K562 (cell line): ENCODE measurements around the gene ZNF362. TPM values are rescaled to one million over a fixed set of nuclear protein-coding genes. Genes with fewer than 3 reads are reported as not detected.
"Not testable (repeated sequence)": the region's sequence is repeated elsewhere in the genome, so short reads cannot be mapped to it uniquely, and the experiment has no call there.

ENCODE experiments used
- ATAC-seq: fragments of 200-7000 bp; cut with Tn5 transposase; 3 replicates; pipeline ENCODE4 v1.9.1; 2020; ENCODE audit warnings: moderate library complexity
- BruUV-seq: library from RNA; stranded (reverse); fragments of 400-500 nt; replicated peaks from 2 replicates; lab custom pipeline; 2021; lab: Mats Ljungman, UMichigan
- CTCF ChIA-PET: fragments of 300-600 bp; formaldehyde crosslinking; extraction: SDS; loops from one replicate; lab custom pipeline; 2021; ENCODE audit warnings: low intra/inter-chr PET ratio; lab: Yijun Ruan, JAX
- POLR2A ChIA-PET: fragments of 300-600, 350-650 bp; sonication (Branson Sonifier 250); formaldehyde crosslinking; extraction: SDS; loops from one replicate; lab custom pipeline; 2021; ENCODE audit warnings: antibody characterized with exemption, inconsistent platforms; lab: Yijun Ruan, JAX
- DNase-seq, 4 experiments: peaks; one replicate each; pipeline versions ENCODE4 v3.0.0 to v3.0.0-alpha.2; 2011 to 2018; ENCODE audit warnings: low spot score in 3 of 4, mixed read lengths in 3 of 4; ENCODE audit errors: extremely low read depth in 1 of 4
- FAIRE-seq: peaks from 2 replicates; lab custom pipeline; 2011; peaks lifted over from hg19 to GRCh38; lab: Jason Lieb, UNC
- H2AFZ ChIP-seq: 2 replicates; pipeline ENCODE4 v1.6.0; 2011; ENCODE audit warnings: low read depth, low read length, control low read depth, inconsistent platforms
- H3K27ac ChIP-seq: fragments of 200-600 bp; 3 replicates; pipeline ENCODE4 v1.8.0; 2011; ENCODE audit warnings: low read depth, mild to moderate bottlenecking, control low read depth, inconsistent platforms, low read length, moderate library complexity, mixed read lengths; ENCODE audit errors: extremely low read depth
- H3K27me3 ChIP-seq, 2 experiments: fragments of 300-600 bp in 1 of 2; 2 replicates in 1 of 2; 3 replicates in 1 of 2; pipeline versions ENCODE4 v1.6.0 to v1.8.0; 2011; ENCODE audit warnings: inconsistent platforms in 2 of 2, low read length in 2 of 2, mild to moderate bottlenecking in 1 of 2, mixed read lengths in 1 of 2, moderate library complexity in 1 of 2; ENCODE audit not compliant: control insufficient read depth in 2 of 2, insufficient read depth in 2 of 2
- H3K36me3 ChIP-seq: fragments of 300-600 bp; 3 replicates; pipeline ENCODE4 v1.8.0; 2011; ENCODE audit warnings: mild to moderate bottlenecking, low read length, inconsistent platforms; ENCODE audit not compliant: control insufficient read depth, insufficient read depth
- H3K4me1 ChIP-seq, 2 experiments: fragments of 200-600 bp in 1 of 2; replicated peaks in 1 of 2; 2 replicates in 1 of 2; 3 replicates in 1 of 2; pipeline versions ENCODE4 v1.5.1 to v1.8.0; 2011; ENCODE audit warnings: inconsistent platforms in 2 of 2, low read length in 2 of 2, mild to moderate bottlenecking in 1 of 2, mixed read lengths in 1 of 2, moderate library complexity in 1 of 2; ENCODE audit not compliant: control insufficient read depth in 2 of 2, insufficient read depth in 2 of 2
- H3K4me2 ChIP-seq: 2 replicates; pipeline ENCODE4 v1.6.1; 2011; ENCODE audit warnings: low read length, control low read depth, inconsistent platforms, mixed read lengths; ENCODE audit not compliant: insufficient read depth
- H3K4me3 ChIP-seq: fragments of 200-600 bp; sonication (generic), shearing (Covaris generic); 2 replicates; pipeline ENCODE4 v1.5.1; 2016; ENCODE audit warnings: control low read depth, inconsistent platforms
- H3K79me2 ChIP-seq: fragments of 200-600 bp; 3 replicates; pipeline ENCODE4 v1.8.0; 2011; ENCODE audit warnings: low read length, inconsistent platforms; ENCODE audit not compliant: control insufficient read depth, insufficient read depth
- H3K9ac ChIP-seq, 2 experiments: 2 replicates each; pipeline versions ENCODE4 v1.6.0 to v1.6.1; 2011; ENCODE audit warnings: low read depth in 2 of 2, low read length in 2 of 2, control low read depth in 1 of 2, inconsistent platforms in 1 of 2, mild to moderate bottlenecking in 1 of 2, mixed read lengths in 1 of 2; ENCODE audit not compliant: insufficient read depth in 1 of 2
- H3K9me1 ChIP-seq: one replicate; pipeline ENCODE4 v1.6.0; 2011; ENCODE audit warnings: inconsistent platforms, mild to moderate bottlenecking, low read length, moderate library complexity; ENCODE audit not compliant: control insufficient read depth, insufficient read depth
- H3K9me3 ChIP-seq: replicated peaks from 2 replicates; pipeline ENCODE4 v1.5.1; 2011; ENCODE audit warnings: low read depth, low read length, inconsistent platforms; ENCODE audit not compliant: control insufficient read depth, insufficient read depth
- H4K20me1 ChIP-seq: replicated peaks from 2 replicates; pipeline ENCODE4 v1.6.1; 2011; ENCODE audit warnings: low read length, inconsistent platforms, mixed read lengths; ENCODE audit not compliant: control insufficient read depth, insufficient read depth
- LCOR ChIP-seq: sonication (generic); formaldehyde crosslinking; IDR thresholded peaks from 2 replicates; pipeline ENCODE4 v1.8.0; 2022; ENCODE audit warnings: mild to moderate bottlenecking, missing genetic modification reagents
- PHTF2 ChIP-seq: fragments of 250-450 bp; sonication (Bioruptor Pico); IDR thresholded peaks from 2 replicates; pipeline ENCODE4 v1.5.0; 2021; ENCODE audit warnings: mild to moderate bottlenecking
- SAFB ChIP-seq: fragments of 200-400 bp; formaldehyde crosslinking; IDR thresholded peaks from 2 replicates; pipeline ENCODE4 v1.6.1; 2017; ENCODE audit warnings: low read depth, low read length, borderline replicate concordance
- SMARCE1 ChIP-seq: fragments of 450-650 bp; IDR thresholded peaks from 2 replicates; pipeline ENCODE4 v1.7.1; 2016; ENCODE audit warnings: mild to moderate bottlenecking
- SNIP1 ChIP-seq: fragments of 450-650 bp; IDR thresholded peaks from 2 replicates; pipeline ENCODE4 v1.7.1; 2017; ENCODE audit warnings: low read depth, mild to moderate bottlenecking
- WGBS: fragments of 100-300 bp; shearing (Covaris generic); methylation state at CpG from one replicate; pipeline ENCODE4 v1.1.6; 2016; ENCODE audit warnings: low coverage, mixed read lengths; ENCODE audit not compliant: insufficient coverage; ENCODE audit errors: missing lambda C conversion rate; 5-methylcytosine and 5-hydroxymethylcytosine counted together
- in situ Hi-C: fragments of 300-500 bp; cut with MboI; formaldehyde crosslinking; loops from 4 replicates; pipeline ENCODE4 v1.15.0; 2018; ENCODE audit warnings: inconsistent platforms, mixed read lengths
- intact Hi-C: fragments of 100-400 bp; cut with micrococcal nuclease; formaldehyde crosslinking; loops from 2 replicates; pipeline ENCODE4 v1.14.2; 2022
- polyA plus RNA-seq, 8 experiments: library from polyadenylated mRNA; depleted of rRNA in 4 of 8; stranded (reverse) in 5 of 8; unstranded in 3 of 8; fragments of >200 nt; fragmentation: Nextera tagmentation in 2 of 8; fragmentation: Illumina TruSeq in 1 of 8; extraction: Ambion mirVana in 2 of 8; extraction: Trizol in 1 of 8; gene quantifications; 2 replicates each; pipeline versions ENCODE4 v1.2.1 to v1.2.3, GENCODE V29; 2011 to 2014; ENCODE audit warnings: inconsistent platforms in 1 of 8, missing spikeins in 1 of 8
- total RNA-seq, 7 experiments: library from RNA; depleted of rRNA in 6 of 7; stranded (reverse); fragments of >200 nt in 6 of 7; fragmentation: Illumina TruSeq in 2 of 7; extraction: Trizol in 2 of 7; gene quantifications; 2 replicates each; pipeline versions ENCODE4 v1.2.1 to v1.2.3, GENCODE V29; 2011 to 2021; ENCODE audit warnings: low replicate concordance in 1 of 7
- TF ChIP-seq, protein P1 (sequence below): sonication (generic); formaldehyde crosslinking; IDR thresholded peaks from 2 replicates; pipeline ENCODE4 v1.8.0; 2022; ENCODE audit warnings: missing genetic modification reagents, mild to moderate bottlenecking, moderate library complexity, borderline replicate concordance

The ZNF362 gene
- total and polyA plus RNA-seq, 9 of the 15 experiments (the other 6 are each of a cell fraction or from before 2014, with no cell fraction given): 0.01 to 1.1 (median 0.35) TPM; not detected in 1

DNA sequence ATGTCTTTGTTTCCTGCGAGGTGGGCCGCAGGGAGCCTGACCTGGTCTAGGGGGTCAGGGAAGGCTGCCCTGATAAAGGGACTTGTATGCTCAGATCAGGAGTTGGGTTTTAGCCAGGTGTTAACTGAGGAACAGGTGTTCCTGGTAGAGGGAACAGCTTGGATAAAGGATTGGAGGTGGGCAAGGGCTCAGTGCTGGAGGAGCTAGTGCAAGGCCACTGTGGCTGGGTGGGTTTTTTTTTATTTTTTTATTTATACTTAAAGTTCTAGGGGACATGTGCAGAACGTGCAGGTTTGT lies 33.5 kb downstream of the ZNF362 start:
- peaks cover 32 to 46% of the 10 kb centered on the region in 2 experiments for H3K27me3 ChIP-seq
- no peak overlapping the region for H3K9ac ChIP-seq
- no TSS peak for BruUV-seq
- TF ChIP-seq PHTF2 (CRISPR knock-in tag) (no peak), SAFB (no peak), LCOR (CRISPR knock-in tag) (no peak), SNIP1 (no peak), SMARCE1 (no peak)
- TF ChIP-seq, protein P1, sequence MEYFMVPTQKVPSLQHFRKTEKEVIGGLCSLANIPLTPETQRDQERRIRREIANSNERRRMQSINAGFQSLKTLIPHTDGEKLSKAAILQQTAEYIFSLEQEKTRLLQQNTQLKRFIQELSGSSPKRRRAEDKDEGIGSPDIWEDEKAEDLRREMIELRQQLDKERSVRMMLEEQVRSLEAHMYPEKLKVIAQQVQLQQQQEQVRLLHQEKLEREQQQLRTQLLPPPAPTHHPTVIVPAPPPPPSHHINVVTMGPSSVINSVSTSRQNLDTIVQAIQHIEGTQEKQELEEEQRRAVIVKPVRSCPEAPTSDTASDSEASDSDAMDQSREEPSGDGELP (CRISPR knock-in tag): no peak
- ChIA-PET POLR2A (interaction anchor here (0.7 kb wide), 1 partner anchor 303 kb away, joined by 3 read pairs; no protein-coding TSS in a partner anchor), CTCF (no interaction called here)
- no peaks in the 10 kb centered on the region for H3K36me3 ChIP-seq
- H3K79me2 ChIP-seq: no peaks in the 10 kb centered on the region
- intact Hi-C loops (loop anchor here (10.0 kb wide), 1 partner anchor 155 kb away; no protein-coding TSS in a partner anchor), in situ Hi-C loops (loop anchor here (10.0 kb wide), 1 partner anchor 165 kb away; no protein-coding TSS in a partner anchor)
- no peak for ATAC-seq
- H3K9me3 ChIP-seq: no peaks in the 10 kb centered on the region
- no peak overlapping the region for H2AFZ ChIP-seq
- H3K4me1 ChIP-seq: no peaks in the 10 kb centered on the region
- H3K4me3 ChIP-seq: no peak overlapping the region
- H4K20me1 ChIP-seq: no peaks in the 10 kb centered on the region; the same call in 1 of the 2 replicates
- no peak for FAIRE-seq
- DNase-seq: no peak
- no peaks in the 10 kb centered on the region for H3K9me1 ChIP-seq
- 16% methylated on average over 3 of the region's 3 CpGs for WGBS
- H3K27ac ChIP-seq: no peak overlapping the region
- no peak overlapping the region for H3K4me2 ChIP-seq

DNA sequence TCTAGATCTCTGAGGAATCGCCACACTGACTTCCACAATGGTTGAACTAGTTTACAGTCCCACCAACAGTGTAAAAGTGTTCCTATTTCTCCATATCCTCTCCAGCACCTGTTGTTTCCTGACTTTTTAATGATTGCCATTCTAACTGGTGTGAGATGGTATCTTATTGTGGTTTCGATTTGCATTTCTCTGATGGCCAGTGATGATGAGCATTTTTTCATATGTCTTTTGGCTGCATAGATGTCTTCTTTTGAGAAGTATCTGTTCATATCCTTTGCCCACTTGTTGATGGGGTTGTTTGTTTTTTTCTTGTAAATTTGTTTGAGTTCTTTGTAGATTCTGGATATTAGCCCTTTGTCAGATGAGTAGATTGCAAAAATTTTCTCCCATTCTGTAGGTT lies 34.3 kb downstream of the ZNF362 start:
- H3K79me2 ChIP-seq, CTCF ChIA-PET, H3K9me3 ChIP-seq, DNase-seq, H3K4me2 ChIP-seq, BruUV-seq, POLR2A ChIA-PET, H2AFZ ChIP-seq, H3K9ac ChIP-seq, H3K9me1 ChIP-seq, H3K4me3 ChIP-seq, H3K4me1 ChIP-seq, FAIRE-seq, H4K20me1 ChIP-seq, H3K36me3 ChIP-seq, ATAC-seq, H3K27ac ChIP-seq: not testable (repeated sequence)
- in situ Hi-C loops: loop anchor here (10.0 kb wide), 1 partner anchor 164 kb away; no protein-coding TSS in a partner anchor
- intact Hi-C loops: loop anchor here (10.0 kb wide), 1 partner anchor 156 kb away; no protein-coding TSS in a partner anchor
- WGBS: 0% methylated on average over 1 of the region's 2 CpGs
- peaks cover 32 to 41% of the 10 kb centered on the region in 2 experiments for H3K27me3 ChIP-seq
